Caco-2 (cell line): ENCODE measurements around the gene KATNAL2. TPM values are rescaled to one million over a fixed set of nuclear protein-coding genes. Genes with fewer than 3 reads are reported as not detected.
"Not testable (repeated sequence)": the region's sequence is repeated elsewhere in the genome, so short reads cannot be mapped to it uniquely, and the experiment has no call there.

Experiments used
- BruUV-seq: library from RNA; stranded (reverse); fragments of 400-500 nt; replicated peaks from 2 replicates; lab custom pipeline; 2021; lab: Mats Ljungman, UMichigan
- CTCF ChIA-PET: fragments of 300-600 bp; sonication (Branson Sonifier 250); formaldehyde crosslinking; loops from one replicate; lab custom pipeline; 2022; ENCODE audit warnings: antibody characterized with exemption; lab: Charles Lee
- POLR2A ChIA-PET: fragments of 300-600 bp; sonication (Branson Sonifier 250); formaldehyde crosslinking; loops from one replicate; lab custom pipeline; 2022; ENCODE audit warnings: antibody characterized with exemption; lab: Charles Lee
- DNase-seq, 2 experiments: peaks; one replicate each; pipeline versions ENCODE4 v3.0.0 to v3.0.0-alpha.2; 2020 to 2022
- H3K27me3 ChIP-seq: replicated peaks from 2 replicates; pipeline ENCODE4 v1.6.0; 2011; ENCODE audit warnings: low read length; ENCODE audit not compliant: control insufficient read depth, insufficient read depth
- H3K36me3 ChIP-seq: 2 replicates; pipeline ENCODE4 v1.5.1; 2011; ENCODE audit warnings: low read length; ENCODE audit not compliant: control insufficient read depth, insufficient read depth
- H3K4me1 ChIP-seq: fragments of 250-450 bp; sonication (Bioruptor Pico); 2 replicates; pipeline ENCODE4 v1.5.1; 2020; ENCODE audit warnings: mild to moderate bottlenecking
- H3K4me3 ChIP-seq: 2 replicates; pipeline ENCODE4 v1.5.1; 2011; ENCODE audit warnings: low read depth, mild to moderate bottlenecking, control low read depth, low read length
- H3K9me3 ChIP-seq: fragments of 250-450 bp; sonication (Bioruptor Pico); 2 replicates; pipeline ENCODE4 v1.5.1; 2020; ENCODE audit warnings: mild to moderate bottlenecking, moderate library complexity
- H3K27ac Mint-ChIP-seq: one replicate; pipeline ENCODE4 v1.8.0; 2022; ENCODE audit warnings: mixed read lengths; ENCODE audit not compliant: unreplicated experiment
- H3K27me3 Mint-ChIP-seq: one replicate; pipeline ENCODE4 v1.8.0; 2022; ENCODE audit warnings: mixed read lengths; ENCODE audit not compliant: insufficient read depth, unreplicated experiment
- H3K36me3 Mint-ChIP-seq: one replicate; pipeline ENCODE4 v1.8.0; 2022; ENCODE audit warnings: mild to moderate bottlenecking, mixed read lengths; ENCODE audit not compliant: insufficient read depth, unreplicated experiment
- H3K4me1 Mint-ChIP-seq: one replicate; pipeline ENCODE4 v1.8.0; 2022; ENCODE audit warnings: low read depth, mixed read lengths; ENCODE audit not compliant: unreplicated experiment
- H3K4me3 Mint-ChIP-seq: one replicate; pipeline ENCODE4 v1.8.0; 2022; ENCODE audit warnings: mild to moderate bottlenecking, moderate library complexity, mixed read lengths; ENCODE audit not compliant: unreplicated experiment
- H3K9me3 Mint-ChIP-seq: one replicate; pipeline ENCODE4 v1.8.0; 2022; ENCODE audit warnings: mixed read lengths; ENCODE audit not compliant: unreplicated experiment
- CTCF ChIP-seq, 2 experiments: fragments of 200-600 bp in 1 of 2; IDR thresholded peaks; 1 replicate in 1 of 2; 2 replicates in 1 of 2; pipeline versions ENCODE4 v1.5.1 to v1.8.0; 2011 to 2022; ENCODE audit warnings: antibody characterized with exemption in 1 of 2, control low read depth in 1 of 2, inconsistent platforms in 1 of 2, low read depth in 1 of 2, low read length in 1 of 2, mild to moderate bottlenecking in 1 of 2, moderate library complexity in 1 of 2; ENCODE audit not compliant: insufficient read depth in 1 of 2, severe bottlenecking in 1 of 2, unreplicated experiment in 1 of 2
- intact Hi-C: fragments of 100-400 bp; cut with micrococcal nuclease; formaldehyde crosslinking; loops from one replicate; pipeline ENCODE4 v1.10.0; 2022; ENCODE audit not compliant: unreplicated experiment
- total RNA-seq: library from RNA; stranded (reverse); gene quantifications from 2 replicates; pipeline ENCODE4 v1.2.3, GENCODE V29; 2022

KATNAL2 gene
- total RNA-seq, 1 experiment from 2014 or later: not detected

- Histone ChIP-seq H3K9me3 (no peaks in the 10 kb centered on the region), H3K27me3 (no peaks in the 10 kb centered on the region), H3K4me3 (no peak overlapping the region), H3K4me1 (no peaks in the 10 kb centered on the region), H3K36me3 (no peaks in the 10 kb centered on the region)
- Mint-ChIP-seq H3K36me3 (no peaks in the 10 kb centered on the region), H3K27me3 (peaks cover 3% of the 10 kb centered on the region), H3K27ac (no peak overlapping the region), H3K4me1 (no peaks in the 10 kb centered on the region), H3K9me3 (no peaks in the 10 kb centered on the region), H3K4me3 (no peak overlapping the region)
- intact Hi-C loops: no loop called here
- no TSS peak for BruUV-seq
- ChIA-PET CTCF (no interaction called here), POLR2A (no interaction called here)
- no peak for DNase-seq
- no peak for TF ChIP-seq CTCF (IDR thresholded peaks at IDR 0.05; ENCODE audit: insufficient read depth in 1 of 2, low read depth in 1 of 2, low read length in 1 of 2, severe bottlenecking in 1 of 2, unreplicated experiment in 1 of 2)
These were observed 35.8 kb downstream of the KATNAL2 start for GRCh38 chr18:46953195-46953594.

DNA sequence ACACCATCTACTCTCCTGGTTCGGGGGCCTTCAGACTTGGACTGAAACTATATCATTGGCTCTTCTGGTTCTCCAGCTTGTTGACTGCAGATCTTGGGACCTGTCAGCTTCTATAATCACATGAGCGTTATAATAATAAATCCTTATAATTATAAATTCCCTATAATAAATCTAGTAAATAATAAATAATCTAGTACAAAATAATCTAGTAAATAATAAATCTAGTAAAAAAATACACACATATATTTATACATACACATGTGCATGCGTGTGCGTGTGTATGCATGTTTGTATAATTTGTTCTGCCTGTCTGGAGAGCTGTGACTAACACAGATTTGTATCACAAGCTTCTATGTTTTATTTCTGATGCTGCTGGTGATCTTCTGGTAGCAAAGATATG, 40.8 kb downstream of the KATNAL2 start:
- H3K4me3 Mint-ChIP-seq: no peak overlapping the region
- no peak for TF ChIP-seq CTCF (IDR thresholded peaks at IDR 0.05; ENCODE audit: insufficient read depth in 1 of 2, low read depth in 1 of 2, low read length in 1 of 2, severe bottlenecking in 1 of 2, unreplicated experiment in 1 of 2)
- no peaks in the 10 kb centered on the region for H3K36me3 Mint-ChIP-seq
- intact Hi-C loops: no loop called here
- H3K4me1 ChIP-seq: no peaks in the 10 kb centered on the region
- H3K4me1 Mint-ChIP-seq: no peaks in the 10 kb centered on the region
- H3K9me3 Mint-ChIP-seq: peaks cover 10% of the 10 kb centered on the region
- no peaks in the 10 kb centered on the region for H3K27me3 ChIP-seq
- no peaks in the 10 kb centered on the region for H3K9me3 ChIP-seq
- no TSS peak for BruUV-seq
- H3K27me3 Mint-ChIP-seq: no peaks in the 10 kb centered on the region
- ChIA-PET POLR2A (no interaction called here), CTCF (no interaction called here)
- H3K36me3 ChIP-seq: no peaks in the 10 kb centered on the region
- H3K27ac Mint-ChIP-seq: no peak overlapping the region
- DNase-seq: no peak
- no peak overlapping the region for H3K4me3 ChIP-seq

DNA sequence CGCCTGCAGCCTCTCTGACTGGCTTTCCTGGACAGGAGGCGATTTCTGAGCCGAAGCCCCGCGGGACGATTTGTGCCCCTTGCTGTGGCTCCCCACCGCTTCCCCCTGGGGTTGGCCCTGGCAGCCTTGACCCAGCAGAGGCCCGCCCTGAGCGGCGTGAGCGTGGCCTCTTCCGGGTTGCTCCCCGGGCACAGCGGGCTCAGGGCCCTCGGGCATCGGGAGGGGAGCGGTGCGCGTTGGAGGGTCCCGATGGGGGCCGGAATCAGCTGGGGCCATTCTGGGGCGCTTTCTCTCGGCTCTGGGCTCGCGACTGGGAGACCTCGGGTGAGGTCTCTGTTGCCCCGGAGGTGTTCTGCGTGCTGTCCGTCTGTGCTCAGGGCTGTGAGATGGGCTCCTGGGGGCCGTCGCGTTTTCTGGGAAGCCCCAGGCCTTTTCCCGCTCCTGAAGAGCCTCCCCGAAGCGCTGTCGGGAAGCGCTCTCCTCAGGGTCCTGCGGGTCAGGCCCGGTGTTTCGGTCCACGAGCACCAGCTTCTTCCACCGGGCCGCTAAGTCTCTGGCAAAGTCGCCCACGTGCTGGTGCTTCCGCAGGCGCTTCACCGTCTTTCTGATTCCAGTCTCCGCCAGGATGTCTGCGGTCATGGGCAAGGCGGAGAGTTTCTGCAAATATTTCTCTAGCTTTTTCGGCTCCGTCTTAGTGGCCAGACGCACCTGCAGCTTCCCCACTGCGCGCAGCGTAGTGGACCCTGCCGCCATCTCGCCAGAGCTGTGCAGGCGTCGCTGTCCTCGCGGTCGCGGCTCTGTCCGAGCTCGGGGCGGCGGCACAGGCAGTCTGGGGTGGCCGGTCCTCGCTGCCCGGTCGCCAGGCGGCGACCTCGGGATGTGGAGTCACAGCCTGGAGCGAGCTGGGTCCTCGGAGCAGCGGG, 46.5 kb downstream of the KATNAL2 start:
- BruUV-seq, H3K36me3 ChIP-seq, H3K4me3 ChIP-seq, H3K27ac Mint-ChIP-seq, POLR2A ChIA-PET, intact Hi-C loops, CTCF ChIA-PET, DNase-seq, H3K27me3 ChIP-seq, H3K4me1 ChIP-seq, H3K4me1 Mint-ChIP-seq, H3K9me3 ChIP-seq, H3K4me3 Mint-ChIP-seq, H3K36me3 Mint-ChIP-seq, H3K9me3 Mint-ChIP-seq, H3K27me3 Mint-ChIP-seq: not testable (repeated sequence)

DNA sequence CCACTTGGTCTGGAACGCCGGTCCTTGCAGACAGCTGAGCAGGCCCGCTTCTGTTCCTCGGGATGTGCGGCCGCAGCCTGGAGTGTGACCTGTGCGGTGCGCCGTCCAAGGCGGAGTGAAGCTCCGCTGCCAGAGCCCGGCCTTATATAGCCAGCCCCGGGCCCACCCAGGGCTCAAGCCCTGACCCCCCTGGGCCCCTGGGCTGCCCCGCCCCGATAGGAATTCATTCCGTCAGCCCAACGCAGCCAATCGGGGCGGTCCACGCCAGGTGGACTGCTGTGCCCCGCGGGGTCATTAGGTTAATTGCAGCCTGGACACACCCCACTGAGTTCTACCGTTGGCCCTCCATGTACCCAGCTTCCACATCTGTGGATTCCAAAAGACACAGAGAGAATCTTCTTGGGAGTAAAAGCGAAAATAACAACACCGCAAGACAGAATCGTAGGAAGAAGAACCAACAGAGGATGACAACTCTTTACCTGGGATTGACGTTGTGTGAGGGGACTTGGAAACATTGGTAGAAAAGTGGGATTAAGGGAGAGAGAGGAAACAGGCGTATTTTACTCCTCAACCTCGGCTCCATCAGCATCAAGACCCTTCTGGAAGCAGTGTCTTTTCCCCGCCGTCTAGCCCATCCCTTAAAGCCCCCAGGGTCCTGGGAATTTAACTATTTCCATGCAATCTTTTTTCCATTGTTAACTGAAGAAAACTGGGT, 47.3 kb downstream of the KATNAL2 start:
- not testable (repeated sequence) for H3K4me1 Mint-ChIP-seq

GRCh38 chr18:46966266-46966665, 48.9 kb downstream of the KATNAL2 start:
- H3K4me3 ChIP-seq, H3K36me3 Mint-ChIP-seq, intact Hi-C loops, H3K4me1 Mint-ChIP-seq, H3K9me3 Mint-ChIP-seq, POLR2A ChIA-PET, BruUV-seq, H3K27ac Mint-ChIP-seq, H3K27me3 Mint-ChIP-seq, H3K36me3 ChIP-seq, H3K27me3 ChIP-seq, DNase-seq, CTCF ChIA-PET, H3K9me3 ChIP-seq, H3K4me3 Mint-ChIP-seq, H3K4me1 ChIP-seq: not testable (repeated sequence)

More for the DNA sequence above, 47.3 kb downstream of the KATNAL2 start:
- DNase-seq, CTCF ChIA-PET, H3K27me3 ChIP-seq, POLR2A ChIA-PET, H3K4me1 ChIP-seq, H3K9me3 ChIP-seq, H3K4me3 Mint-ChIP-seq, H3K36me3 Mint-ChIP-seq, H3K9me3 Mint-ChIP-seq, H3K27me3 Mint-ChIP-seq, BruUV-seq, H3K4me3 ChIP-seq, H3K36me3 ChIP-seq, H3K27ac Mint-ChIP-seq, intact Hi-C loops: not testable (repeated sequence)
